Spleen (tissue), 7 donors: ENCODE results near the gene PPP3CA.

Experiments
- POLR2A ChIP-seq, 3 donors: fragments of 450-650 bp; IDR thresholded peaks; one replicate each; pipeline ENCODE4 v1.5.1; 2017; ENCODE audit warnings: antibody characterized with exemption in 3 of 3, mild to moderate bottlenecking in 1 of 3
- TF ChIP-seq, protein P1 (sequence below), 11 experiments: fragments of 200-600 bp in 7 of 11; fragments of 450-650 bp in 4 of 11; sonication (generic) in 4 of 11; IDR thresholded peaks in 8 of 11; conservative IDR thresholded peaks in 3 of 11; 1 replicate in 7 of 11; 2 replicates in 4 of 11; pipeline versions ENCODE4 v1.4.0 to v1.8.0; 2016 to 2021; ENCODE audit warnings: antibody characterized with exemption in 11 of 11, inconsistent platforms in 4 of 11, mild to moderate bottlenecking in 1 of 11
- donor health status: DM: no; HTN: no; CAD: no; lungs with moderate emphysema.
- donor health status: DM: no; HTN: no; CAD: no.
- donor health status: DM: no; HTN: no; CAD: no.

DNA sequence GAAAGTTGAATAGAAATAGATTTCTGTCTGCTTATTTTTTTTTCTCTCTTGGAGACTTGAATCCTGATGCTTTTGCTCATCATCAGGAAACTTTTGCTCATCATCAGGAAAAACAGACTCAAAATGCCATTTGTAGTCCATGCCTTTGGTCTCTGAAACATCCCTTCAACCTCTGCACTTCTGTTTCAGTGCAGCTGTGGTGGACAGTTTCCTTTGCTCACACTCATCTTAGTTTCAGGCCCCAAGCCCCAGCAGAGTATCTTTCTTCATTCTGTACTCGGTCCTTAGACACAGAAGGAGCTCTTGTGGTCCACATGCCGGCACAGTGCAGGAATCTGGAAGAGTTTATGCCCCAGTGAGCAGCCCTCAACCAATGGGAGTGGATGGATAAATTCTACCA lies 337.9 kb downstream of the PPP3CA start:
- TF ChIP-seq, protein P1, sequence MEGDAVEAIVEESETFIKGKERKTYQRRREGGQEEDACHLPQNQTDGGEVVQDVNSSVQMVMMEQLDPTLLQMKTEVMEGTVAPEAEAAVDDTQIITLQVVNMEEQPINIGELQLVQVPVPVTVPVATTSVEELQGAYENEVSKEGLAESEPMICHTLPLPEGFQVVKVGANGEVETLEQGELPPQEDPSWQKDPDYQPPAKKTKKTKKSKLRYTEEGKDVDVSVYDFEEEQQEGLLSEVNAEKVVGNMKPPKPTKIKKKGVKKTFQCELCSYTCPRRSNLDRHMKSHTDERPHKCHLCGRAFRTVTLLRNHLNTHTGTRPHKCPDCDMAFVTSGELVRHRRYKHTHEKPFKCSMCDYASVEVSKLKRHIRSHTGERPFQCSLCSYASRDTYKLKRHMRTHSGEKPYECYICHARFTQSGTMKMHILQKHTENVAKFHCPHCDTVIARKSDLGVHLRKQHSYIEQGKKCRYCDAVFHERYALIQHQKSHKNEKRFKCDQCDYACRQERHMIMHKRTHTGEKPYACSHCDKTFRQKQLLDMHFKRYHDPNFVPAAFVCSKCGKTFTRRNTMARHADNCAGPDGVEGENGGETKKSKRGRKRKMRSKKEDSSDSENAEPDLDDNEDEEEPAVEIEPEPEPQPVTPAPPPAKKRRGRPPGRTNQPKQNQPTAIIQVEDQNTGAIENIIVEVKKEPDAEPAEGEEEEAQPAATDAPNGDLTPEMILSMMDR (IDR thresholded peaks at IDR 0.05 in 8 of 11, conservative IDR thresholded peaks at IDR 0.05 in 3 of 11) = no peak
- TF ChIP-seq POLR2A (IDR thresholded peaks at IDR 0.05) = no peak
